Fibroblast of the aortic adventitia (primary cell): ENCODE results near the gene ZNF444. TPM values are rescaled to one million over a fixed set of nuclear protein-coding genes. Genes with fewer than 3 reads are reported as not detected.

Source experiments
- DNase-seq: peaks from one replicate; pipeline ENCODE4 v3.0.0-alpha.2; 2010; ENCODE audit warnings: low read depth
- H3K4me3 ChIP-seq: 2 replicates; pipeline ENCODE4 v1.5.1; 2011; ENCODE audit warnings: low read depth, mild to moderate bottlenecking, control low read depth, low read length, moderate library complexity
- CTCF ChIP-seq: IDR thresholded peaks from 2 replicates; pipeline ENCODE4 v1.5.1; 2011; ENCODE audit warnings: mild to moderate bottlenecking, low read length, control low read depth, inconsistent platforms; ENCODE audit not compliant: insufficient read depth
- total RNA-seq: library from RNA; depleted of rRNA; stranded (reverse); fragments of >200 nt; gene quantifications from 2 replicates; pipeline ENCODE4 v1.2.3, GENCODE V29; 2012; ENCODE audit warnings: low replicate concordance

The ZNF444 gene
- total RNA-seq, 1 donor: 12.9 TPM

- no peak for DNase-seq
- no peak for TF ChIP-seq CTCF
- no peak overlapping the region for H3K4me3 ChIP-seq
Observed at GRCh38 chr19:56152644-56153043, 11.6 kb downstream of the ZNF444 start.

GRCh38 chr19:56153507-56153906 lies 12.4 kb downstream of the ZNF444 start:
- DNase-seq: no peak
- no peak for TF ChIP-seq CTCF
- H3K4me3 ChIP-seq: no peak overlapping the region

GRCh38 chr19:56155124-56155687 lies 14.1 kb downstream of the ZNF444 start:
- no peak overlapping the region for H3K4me3 ChIP-seq
- DNase-seq: no peak
- peak; percentile 28 for TF ChIP-seq CTCF

- TF ChIP-seq CTCF: no peak
- no peak for DNase-seq
- H3K4me3 ChIP-seq: no peak overlapping the region
Observed at GRCh38 chr19:56156768-56157167, 15.7 kb downstream of the ZNF444 start.

GRCh38 chr19:56158170-56158757 lies 17.2 kb downstream of the ZNF444 start:
- no peak for TF ChIP-seq CTCF
- DNase-seq: no peak
- no peak overlapping the region for H3K4me3 ChIP-seq

GRCh38 chr19:56159009-56159559 lies 18.0 kb downstream of the ZNF444 start:
- H3K4me3 ChIP-seq: no peak overlapping the region
- TF ChIP-seq CTCF: no peak
- DNase-seq: no peak
